Hypothalamus (tissue), 51 donors: ENCODE measurements around the gene GCN1.

Experiments used
- DNase-seq, 51 donors: peaks; one replicate each; lab custom pipeline; 2025; lab: John Stamatoyannopoulos, UW

Gene GCN1

DNA sequence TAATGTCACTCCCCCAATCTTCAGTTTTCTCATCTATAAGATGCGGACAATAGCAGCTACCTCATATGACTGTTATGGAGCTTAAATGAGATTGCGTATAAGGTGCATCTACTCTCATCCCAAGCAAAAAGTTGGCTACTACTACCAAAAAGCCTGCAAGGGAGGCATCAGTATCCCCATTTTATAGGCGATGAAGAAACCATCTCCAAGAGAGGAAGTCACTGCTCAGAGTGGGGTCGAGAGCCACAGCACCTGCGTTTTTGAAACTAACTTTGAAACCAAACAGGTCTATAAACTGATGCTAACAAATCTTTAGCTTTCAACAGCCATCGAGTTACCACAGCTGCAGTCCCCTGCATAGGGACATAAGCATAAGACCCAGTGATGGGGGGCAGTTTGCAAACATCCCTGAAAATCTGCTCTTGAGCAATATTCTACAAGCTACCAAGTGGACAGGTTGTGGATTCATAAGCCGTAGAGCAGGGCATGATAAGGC, 3.5 kb downstream of the GCN1 start:
- no peak for DNase-seq

DNA sequence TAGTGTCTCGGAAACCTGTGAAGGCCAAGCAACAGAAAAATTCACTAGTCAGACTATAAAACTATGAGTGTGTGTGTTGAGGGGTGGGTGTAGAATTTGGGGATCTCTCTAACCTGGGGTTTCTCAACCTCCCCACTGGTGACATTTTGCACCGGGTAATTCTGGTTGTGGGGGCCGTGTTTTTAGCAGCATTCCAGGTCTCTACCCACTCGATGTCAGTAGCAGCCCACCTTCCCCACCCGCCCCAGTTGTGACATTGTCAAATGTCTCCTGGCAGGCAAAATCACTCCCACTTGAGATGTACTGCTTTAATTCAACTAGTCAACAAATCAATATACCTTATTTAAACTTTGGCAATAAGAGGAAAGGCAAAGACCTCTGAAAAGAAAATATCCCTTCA, 4.1 kb downstream of the GCN1 start:
- DNase-seq = no peak

- DNase-seq = no peak
These were observed 7.9 kb downstream of the GCN1 start for GRCh38 chr12:120186654-120187053.

GRCh38 chr12:120183211-120183631, 11.3 kb downstream of the GCN1 start:
- DNase-seq = no peak

- DNase-seq = no peak
These were observed 12.4 kb downstream of the GCN1 start for GRCh38 chr12:120181991-120182631.

DNA sequence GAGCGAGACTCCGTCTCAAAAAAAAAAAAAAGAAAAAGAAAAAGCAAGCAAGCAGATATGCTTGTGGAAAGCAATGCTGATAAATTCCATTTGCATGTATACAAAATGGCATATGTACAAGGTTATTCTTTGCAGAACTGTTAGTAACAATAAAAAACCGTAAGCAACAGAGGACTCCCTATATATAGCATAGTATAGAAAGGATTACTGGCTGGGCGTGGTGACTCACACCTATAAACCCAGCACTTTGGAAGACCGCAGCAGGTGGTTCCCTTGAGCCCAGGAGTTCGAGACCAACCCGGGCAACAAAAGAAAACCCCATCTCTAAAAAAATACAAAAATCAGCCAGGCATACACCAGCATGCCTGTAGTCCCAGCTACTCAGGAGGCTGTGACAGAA, 13.5 kb downstream of the GCN1 start:
- no peak for DNase-seq

- DNase-seq = no peak
These were observed 19.0 kb downstream of the GCN1 start for GRCh38 chr12:120175537-120175936.

DNA sequence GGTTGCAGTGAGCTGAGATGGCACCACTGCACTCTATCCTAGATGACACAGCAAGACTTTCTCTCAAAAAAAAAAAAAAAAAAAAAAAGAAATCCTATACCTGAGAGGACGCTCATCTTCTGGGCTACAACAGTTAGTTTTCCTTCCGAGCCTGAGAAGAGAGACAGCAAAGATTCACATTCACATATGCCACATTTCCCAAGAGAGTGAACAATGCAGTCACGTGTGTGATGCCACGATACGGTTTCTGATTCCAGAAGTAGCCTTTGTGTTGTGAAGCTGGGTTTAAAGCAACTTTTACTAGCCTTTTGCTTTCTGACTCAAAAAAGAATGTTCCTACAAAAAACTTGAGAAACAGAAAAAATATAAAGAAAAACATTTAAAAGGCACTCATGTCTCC, 19.5 kb downstream of the GCN1 start:
- no peak for DNase-seq

DNA sequence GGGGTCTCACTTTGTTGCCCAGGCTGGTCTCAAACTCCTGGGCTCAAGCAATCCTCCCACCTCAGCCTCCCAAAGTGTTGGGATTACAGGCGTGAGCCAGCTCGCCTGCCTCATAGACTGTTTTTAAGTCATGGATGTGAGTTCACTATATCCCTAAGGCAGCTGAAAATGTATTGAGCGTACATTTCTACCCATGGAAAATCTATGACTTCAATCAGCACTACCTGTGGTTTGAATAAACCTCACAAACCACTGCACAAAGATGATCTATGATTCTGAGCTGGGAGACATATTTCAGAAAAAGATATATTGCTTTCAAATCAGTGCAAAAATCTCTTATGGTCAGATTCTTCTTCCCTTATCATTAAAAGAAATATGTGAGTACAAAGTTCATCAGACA, 22.5 kb downstream of the GCN1 start:
- no peak for DNase-seq

DNA sequence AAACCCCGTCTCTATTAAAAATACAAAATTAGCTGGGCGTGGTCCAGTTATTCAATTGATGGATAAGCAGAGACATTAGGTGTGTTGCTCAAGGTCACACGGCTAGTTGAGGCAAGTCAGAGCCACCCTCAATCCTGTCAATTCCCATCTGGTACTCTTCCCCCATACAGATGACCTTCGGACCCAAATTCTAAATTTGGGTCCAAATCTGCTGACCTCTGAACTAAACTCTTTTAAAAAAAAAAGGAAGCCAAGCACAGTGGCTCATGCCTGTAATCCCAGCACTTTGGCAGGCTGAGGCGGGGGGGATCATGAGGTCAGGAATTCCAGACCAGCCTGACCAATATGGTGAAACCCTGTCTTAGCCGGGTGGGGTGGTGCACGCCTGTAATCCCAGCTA, 23.9 kb downstream of the GCN1 start:
- DNase-seq = no peak

DNA sequence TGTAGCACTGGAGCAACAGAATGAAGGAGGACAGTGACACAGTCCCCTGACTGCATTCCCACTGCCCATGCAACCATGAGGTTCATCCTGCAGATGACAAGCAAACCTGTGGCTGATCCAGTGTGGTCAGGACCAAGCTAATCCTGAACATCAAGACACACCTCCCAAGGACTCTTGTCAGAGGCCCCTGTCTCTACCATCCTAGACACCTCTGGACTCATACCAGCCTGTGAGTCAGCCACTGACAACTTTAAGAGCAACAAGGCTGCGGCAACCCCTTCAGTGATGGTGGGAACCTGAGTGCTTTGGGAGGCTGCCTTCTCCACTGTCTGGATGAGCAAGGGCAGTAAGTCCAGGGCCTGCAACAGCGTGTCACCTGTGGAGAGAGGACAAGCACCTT, 24.6 kb downstream of the GCN1 start:
- DNase-seq = no peak

DNA sequence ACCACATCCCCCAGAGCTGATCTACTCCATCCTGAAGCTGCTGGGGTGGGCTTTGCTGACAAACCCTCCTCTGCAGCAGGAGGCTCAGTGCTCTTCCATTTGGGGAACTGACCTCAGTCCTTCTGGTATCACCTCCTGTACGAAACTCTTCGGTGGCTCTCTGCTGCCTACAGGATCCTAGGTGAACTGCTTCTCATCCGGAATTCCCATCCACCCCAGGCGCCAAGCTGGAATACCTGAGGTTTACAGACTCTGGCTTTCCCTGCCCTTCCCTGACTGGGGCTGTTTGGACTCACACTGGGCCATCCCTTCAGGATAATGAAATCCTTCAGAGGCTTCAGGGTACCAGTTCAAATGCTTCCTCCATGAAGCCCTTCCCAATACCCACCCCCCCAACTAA, 26.2 kb downstream of the GCN1 start:
- DNase-seq = no peak

DNA sequence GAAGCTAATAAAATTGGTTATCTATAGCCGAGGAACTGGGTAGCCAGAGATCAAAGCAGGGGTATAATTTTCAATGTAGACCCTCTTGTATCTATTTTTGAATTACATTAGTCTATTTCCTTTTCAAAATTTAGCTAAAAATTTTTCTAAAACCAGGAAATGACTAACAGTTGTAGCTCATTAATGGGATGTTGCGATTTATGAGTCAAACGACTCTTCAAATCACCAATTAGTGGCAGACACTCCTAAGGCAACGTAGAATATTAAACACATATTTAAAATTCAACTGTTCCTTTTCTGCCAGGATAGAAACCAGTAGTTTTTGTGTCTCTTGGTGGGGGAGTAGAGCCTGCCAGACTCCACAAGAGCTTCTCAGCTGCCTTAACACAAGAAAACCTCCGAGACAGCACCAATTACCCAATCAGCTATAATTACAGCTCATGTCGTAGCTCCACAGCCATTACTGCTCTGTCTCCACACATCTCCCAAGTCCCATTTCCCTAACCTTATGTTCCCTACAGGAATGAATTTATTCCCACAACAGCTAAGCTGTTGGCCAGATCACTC, 26.9 kb downstream of the GCN1 start:
- peak in 2 of 51 donors; percentile 7 to 47 for DNase-seq

DNA sequence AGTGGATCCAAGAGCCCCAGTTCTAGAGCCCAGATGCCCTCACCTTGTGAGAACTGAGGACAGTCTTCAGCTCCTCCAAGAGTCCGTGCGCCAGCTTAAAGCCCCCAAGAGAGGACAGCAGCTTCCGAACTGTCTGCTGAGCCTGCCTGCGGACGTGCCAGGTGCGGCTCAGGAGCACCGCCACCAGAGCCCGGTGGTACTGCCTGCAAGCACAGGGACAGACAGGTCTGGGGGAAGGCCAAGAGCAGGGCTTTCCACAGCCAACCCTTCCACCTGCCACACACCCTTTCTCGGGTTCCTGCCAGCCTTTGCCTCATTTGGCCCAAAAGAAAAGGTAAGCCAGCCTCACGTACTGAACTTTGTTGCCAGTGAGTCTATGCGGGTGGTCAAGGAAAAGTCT, 30.2 kb downstream of the GCN1 start:
- no peak for DNase-seq

GRCh38 chr12:120162763-120163162, 31.8 kb downstream of the GCN1 start:
- DNase-seq = no peak

- DNase-seq = no peak
These were observed 32.7 kb downstream of the GCN1 start for GRCh38 chr12:120161852-120162251.

DNA sequence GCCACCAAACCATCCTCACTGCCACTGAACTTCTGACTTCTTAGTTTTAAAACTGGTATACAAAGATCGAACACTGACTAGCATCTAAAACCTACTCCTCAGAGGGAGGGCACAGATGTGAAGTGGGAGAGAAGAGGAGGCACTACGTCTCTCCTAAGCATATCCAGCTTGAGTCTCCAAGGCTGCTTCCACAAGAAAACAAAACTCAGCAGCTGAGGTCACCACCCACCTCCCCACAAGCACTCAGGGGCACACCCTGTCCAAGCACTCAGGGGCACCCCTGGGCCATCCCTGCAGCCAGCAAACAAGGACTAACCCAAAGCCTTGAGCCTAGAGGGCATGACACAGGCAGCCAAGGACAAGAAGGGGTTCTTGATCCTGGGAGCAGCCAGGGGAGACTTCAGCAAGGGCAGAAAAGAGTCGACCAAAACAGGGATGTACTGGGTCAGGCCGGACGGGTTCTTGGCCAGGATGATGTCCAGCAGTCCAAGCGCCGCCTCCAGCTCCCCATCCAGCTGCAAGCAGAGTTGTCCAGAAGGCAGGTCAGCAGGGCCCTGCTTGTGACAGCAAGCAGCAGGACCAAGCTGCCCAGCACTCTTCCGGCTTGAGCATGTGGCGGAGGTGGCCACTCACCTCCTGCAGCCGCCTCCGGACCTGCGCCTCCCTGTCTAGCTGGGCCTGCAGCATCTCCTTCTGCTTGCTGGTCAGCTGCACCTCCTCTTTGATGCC, 34.8 kb downstream of the GCN1 start:
- no peak for DNase-seq

DNA sequence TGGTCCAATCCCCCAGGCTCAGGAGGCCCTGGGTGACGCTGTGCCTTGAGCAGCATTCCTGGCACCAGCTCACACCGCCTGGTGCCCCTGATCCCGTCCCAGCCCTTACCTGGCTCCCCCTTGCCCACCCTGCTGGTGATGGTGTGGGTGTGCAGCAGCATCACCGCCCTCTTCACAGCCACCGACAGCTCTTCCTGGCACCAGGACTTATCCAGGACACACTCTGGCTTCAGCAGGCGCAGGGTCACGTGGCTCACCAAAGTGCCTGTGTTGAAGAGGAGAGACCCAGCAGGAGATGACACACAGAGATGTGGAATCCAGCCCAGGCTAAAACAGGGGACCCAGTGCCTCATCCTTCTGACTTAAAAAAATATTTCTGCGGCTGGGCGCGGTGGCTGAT, 36.2 kb downstream of the GCN1 start:
- no peak for DNase-seq

GRCh38 chr12:120157678-120158077, 36.8 kb downstream of the GCN1 start:
- no peak for DNase-seq

- DNase-seq = no peak
These were observed 37.9 kb downstream of the GCN1 start for GRCh38 chr12:120156315-120157259.

- DNase-seq = no peak
These were observed 39.4 kb downstream of the GCN1 start for GRCh38 chr12:120155072-120155471.
